GM12878 (cell line): ENCODE results near the gene COL4A3. TPM values are rescaled to one million over a fixed set of nuclear protein-coding genes. Genes with fewer than 3 reads are reported as not detected.

Source experiments
- ATAC-seq: fragments of 200-7000 bp; cut with Tn5 transposase; 3 replicates; pipeline ENCODE4 v1.9.1; 2020; ENCODE audit warnings: mild to moderate bottlenecking, moderate library complexity
- BruUV-seq: library from RNA; stranded (reverse); fragments of 400-500 nt; replicated peaks from 2 replicates; lab custom pipeline; 2021; lab: Mats Ljungman, UMichigan
- CTCF ChIA-PET: fragments of 300-600 bp; sonication (Branson Sonifier 250); formaldehyde crosslinking; extraction: SDS; loops from one replicate; lab custom pipeline; 2021; ENCODE audit warnings: inconsistent platforms; lab: Yijun Ruan, JAX
- POLR2A ChIA-PET: fragments of 350-600 bp; formaldehyde crosslinking; extraction: SDS; loops from one replicate; lab custom pipeline; 2021; ENCODE audit warnings: inconsistent platforms; lab: Charles Lee
- RAD21 ChIA-PET: fragments of 300-600 bp; sonication (Branson Sonifier 250); formaldehyde crosslinking; loops from one replicate; lab custom pipeline; 2023; ENCODE audit warnings: antibody characterized with exemption; ENCODE audit not compliant: unreplicated experiment; lab: Charles Lee
- SMC1A ChIA-PET: fragments of 300-600 bp; sonication (Branson Sonifier 250); formaldehyde crosslinking; loops from one replicate; lab custom pipeline; 2023; ENCODE audit not compliant: unreplicated experiment, uncharacterized antibody; lab: Charles Lee
- DNase-seq: peaks from one replicate; pipeline ENCODE4 v3.0.0-alpha.2; 2011; ENCODE audit warnings: low read depth, low spot score
- FAIRE-seq: peaks from 3 replicates; lab custom pipeline; 2011; peaks lifted over from hg19 to GRCh38; lab: Jason Lieb, UNC
- H2AFZ ChIP-seq: 2 replicates; pipeline ENCODE4 v1.6.0; 2011; ENCODE audit warnings: low read depth, low read length, control low read depth; ENCODE audit not compliant: control insufficient read depth
- H3K27ac ChIP-seq: 2 replicates; pipeline ENCODE4 v1.5.1; 2011; ENCODE audit warnings: control low read depth; ENCODE audit not compliant: control insufficient read depth, insufficient read depth
- H3K27me3 ChIP-seq, 2 experiments: replicated peaks in 1 of 2; 2 replicates each; pipeline versions ENCODE4 v1.6.0 to v1.6.1; 2011; ENCODE audit warnings: low read length in 1 of 2; ENCODE audit not compliant: control insufficient read depth in 2 of 2, insufficient read depth in 2 of 2
- H3K36me3 ChIP-seq, 2 experiments: 2 replicates each; pipeline ENCODE4 v1.5.1; 2011; ENCODE audit warnings: low read length in 1 of 2; ENCODE audit not compliant: control insufficient read depth in 2 of 2, insufficient read depth in 2 of 2
- H3K4me1 ChIP-seq: 2 replicates; pipeline ENCODE4 v1.6.1; 2011; ENCODE audit warnings: mild to moderate bottlenecking, low read length, moderate library complexity, mixed read lengths; ENCODE audit not compliant: control insufficient read depth, insufficient read depth
- H3K4me2 ChIP-seq: 2 replicates; pipeline ENCODE4 v1.6.0; 2011; ENCODE audit warnings: control low read depth; ENCODE audit not compliant: control insufficient read depth, insufficient read depth
- H3K4me3 ChIP-seq: fragments of 200-600 bp; sonication (generic); 2 replicates; pipeline ENCODE4 v1.5.1; 2016
- H3K79me2 ChIP-seq: 2 replicates; pipeline ENCODE4 v1.6.0; 2011; ENCODE audit warnings: low read length; ENCODE audit not compliant: control insufficient read depth, insufficient read depth
- H3K9ac ChIP-seq: 2 replicates; pipeline ENCODE4 v1.8.0; 2011; ENCODE audit warnings: low read length, control low read depth, mixed read lengths; ENCODE audit not compliant: control insufficient read depth, insufficient read depth
- H3K9me3 ChIP-seq: replicated peaks from 3 replicates; pipeline ENCODE4 v1.5.1; 2011; ENCODE audit warnings: mild to moderate bottlenecking, low read length; ENCODE audit not compliant: control insufficient read depth, insufficient read depth
- H4K20me1 ChIP-seq: 2 replicates; pipeline ENCODE4 v1.6.0; 2011; ENCODE audit not compliant: control insufficient read depth, insufficient read depth
- ATF7 ChIP-seq: fragments of 450-650 bp; IDR thresholded peaks from 2 replicates; pipeline ENCODE4 v1.6.1; 2016; ENCODE audit warnings: low read depth, mild to moderate bottlenecking
- BCL3 ChIP-seq: IDR thresholded peaks from 2 replicates; pipeline ENCODE4 v1.6.1; 2011; ENCODE audit warnings: borderline replicate concordance, low read depth, mild to moderate bottlenecking, moderate library complexity, low read length; ENCODE audit not compliant: insufficient read depth, poor library complexity, severe bottlenecking
- CHD4 ChIP-seq: fragments of 200-600 bp; sonication (generic); IDR thresholded peaks from 2 replicates; pipeline ENCODE4 v1.6.1; 2016; ENCODE audit warnings: mild to moderate bottlenecking
- CTCF ChIP-seq, 3 experiments: IDR thresholded peaks in 2 of 3; conservative IDR thresholded peaks in 1 of 3; 2 replicates each; pipeline ENCODE4 v1.5.1; 2011; ENCODE audit warnings: low read depth in 3 of 3, low read length in 3 of 3, mild to moderate bottlenecking in 3 of 3, control low read depth in 2 of 3, moderate library complexity in 2 of 3, inconsistent platforms in 1 of 3, mixed read lengths in 1 of 3; ENCODE audit not compliant: control insufficient read depth in 2 of 3, insufficient read depth in 1 of 3; ENCODE audit errors: extremely low read depth in 1 of 3
- DPF2 ChIP-seq: fragments of 450-650 bp; IDR thresholded peaks from 2 replicates; pipeline ENCODE4 v1.6.1; 2017; ENCODE audit warnings: mild to moderate bottlenecking
- IRF4 ChIP-seq: IDR thresholded peaks from 2 replicates; pipeline ENCODE4 v1.6.1; 2011; ENCODE audit warnings: low read depth, low read length
- KAT2A ChIP-seq: conservative IDR thresholded peaks from 2 replicates; pipeline ENCODE4 v1.6.1; 2011; ENCODE audit warnings: low read depth, low read length; ENCODE audit not compliant: control insufficient read depth
- LARP7 ChIP-seq: fragments of 450-650 bp; IDR thresholded peaks from 2 replicates; pipeline ENCODE4 v1.6.1; 2017; ENCODE audit warnings: mild to moderate bottlenecking
- MLLT1 ChIP-seq: fragments of 450-650 bp; IDR thresholded peaks from 2 replicates; pipeline ENCODE4 v1.6.1; 2016; ENCODE audit warnings: mild to moderate bottlenecking
- NFYA ChIP-seq: IDR thresholded peaks from 2 replicates; pipeline ENCODE4 v1.6.1; 2011; ENCODE audit warnings: low read depth, mild to moderate bottlenecking, low read length, improper control_type of control experiment, borderline replicate concordance
- PKNOX1 ChIP-seq: fragments of 450-650 bp; IDR thresholded peaks from 2 replicates; pipeline ENCODE4 v1.6.1; 2016; ENCODE audit warnings: mild to moderate bottlenecking
- RCOR1 ChIP-seq: conservative IDR thresholded peaks from 2 replicates; pipeline ENCODE4 v1.6.1; 2012; ENCODE audit warnings: low read depth, low read length, improper control_type of control experiment
- RFX5 ChIP-seq: IDR thresholded peaks from 2 replicates; pipeline ENCODE4 v1.6.1; 2011; ENCODE audit warnings: low read depth, low read length, improper control_type of control experiment
- RUNX3 ChIP-seq: IDR thresholded peaks from 2 replicates; pipeline ENCODE4 v1.6.1; 2012; ENCODE audit warnings: low read length, inconsistent platforms
- SREBF2 ChIP-seq: IDR thresholded peaks from 2 replicates; pipeline ENCODE4 v1.6.1; 2012; ENCODE audit warnings: mild to moderate bottlenecking, low read length
- STAT1 ChIP-seq: fragments of 450-650 bp; conservative IDR thresholded peaks from 2 replicates; pipeline ENCODE4 v1.6.1; 2014; ENCODE audit warnings: antibody characterized with exemption, mild to moderate bottlenecking
- TARDBP ChIP-seq: IDR thresholded peaks from 2 replicates; pipeline ENCODE4 v1.6.1; 2016; ENCODE audit warnings: borderline replicate concordance
- ZNF217 ChIP-seq: fragments of 450-650 bp; IDR thresholded peaks from 2 replicates; pipeline ENCODE4 v1.6.1; 2017; ENCODE audit warnings: antibody characterized with exemption, mild to moderate bottlenecking
- WGBS: methylation state at CpG from one replicate; pipeline ENCODE4 v1.1.6; 2016; ENCODE audit warnings: low lambda C conversion rate; ENCODE audit not compliant: insufficient replicate concordance, insufficient coverage; ENCODE audit errors: missing lambda C conversion rate; 5-methylcytosine and 5-hydroxymethylcytosine counted together
- in situ Hi-C: fragments of 300-500 bp; cut with MboI; formaldehyde crosslinking; loops from 9 replicates; pipeline ENCODE4 v1.14.3; 2018; ENCODE audit warnings: mixed read lengths
- intact Hi-C: fragments of 100-400 bp; cut with micrococcal nuclease; formaldehyde crosslinking; loops from one replicate; pipeline ENCODE4 v1.14.2; 2022; ENCODE audit not compliant: unreplicated experiment
- polyA plus RNA-seq, 11 experiments: library from polyadenylated mRNA; depleted of rRNA in 4 of 11; unstranded in 6 of 11; stranded (reverse) in 5 of 11; fragments of >200 nt; fragmentation: Nextera tagmentation in 4 of 11; fragmentation: Illumina TruSeq in 1 of 11; extraction: Ambion mirVana in 4 of 11; extraction: Trizol in 1 of 11; gene quantifications; 1 replicate in 1 of 11; 2 replicates in 10 of 11; pipeline versions ENCODE4 v1.2.1 to v1.2.3, GENCODE V29; 2011 to 2016; ENCODE audit warnings: inconsistent platforms in 2 of 11, missing spikeins in 2 of 11, low read depth in 1 of 11
- total RNA-seq, 4 experiments: library from RNA; depleted of rRNA in 3 of 4; stranded (reverse); fragments of >200 nt in 3 of 4; fragmentation: Illumina TruSeq in 1 of 4; extraction: Trizol in 1 of 4; gene quantifications; 2 replicates each; pipeline versions ENCODE4 v1.2.1 to v1.2.3, GENCODE V29; 2013 to 2021

Gene COL4A3
- total and polyA plus RNA-seq, 10 of the 15 experiments (the other 5 are each of a cell fraction or from before 2014, with no cell fraction given), result 0.34 to 10.5 (median 3.8) TPM

- no peak for TF ChIP-seq MLLT1
- TF ChIP-seq NFYA, result no peak
- no peak for TF ChIP-seq LARP7
These were observed 29.8 kb upstream of the COL4A3 start (continued) for GRCh38 chr2:227134591-227134990.

GRCh38 chr2:227141301-227141700 lies 23.1 kb upstream of the COL4A3 start:
- H3K36me3 ChIP-seq, result no peaks in the 10 kb centered on the region
- no peaks in the 10 kb centered on the region for H3K79me2 ChIP-seq
- no peak for DNase-seq
- no peaks in the 10 kb centered on the region for H4K20me1 ChIP-seq
- no peak overlapping the region for H3K4me2 ChIP-seq
- TF ChIP-seq RCOR1 (no peak), RFX5 (no peak), SREBF2 (no peak), NFYA (no peak), CHD4 (no peak), ATF7 (no peak), DPF2 (no peak), CTCF (IDR thresholded peaks at IDR 0.05 in 2 of 3, conservative IDR thresholded peaks at IDR 0.05 in 1 of 3; ENCODE audit: control insufficient read depth in 2 of 3, extremely low read depth in 1 of 3, insufficient read depth in 1 of 3, low read depth in 3 of 3, low read length in 3 of 3) (no peak), STAT1 (no peak), RUNX3 (no peak), BCL3 (no peak), KAT2A (no peak), ZNF217 (no peak), IRF4 (no peak), PKNOX1 (no peak), TARDBP (no peak)
- TF ChIP-seq, all 136 proteins: peak for 0
- POLR2A ChIA-PET, result no interaction called here
- Histone ChIP-seq H3K4me3 (no peak overlapping the region), H3K27me3 (no peaks in the 10 kb centered on the region), H3K9me3 (no peaks in the 10 kb centered on the region), H3K9ac (no peak overlapping the region), H3K4me1 (no peaks in the 10 kb centered on the region), H2AFZ (no peak overlapping the region), H3K27ac (no peak overlapping the region)
- ATAC-seq, result no peak
- FAIRE-seq, result no peak
- RAD21 ChIA-PET, result no interaction called here
- in situ Hi-C loops (no loop called here), intact Hi-C loops (no loop called here)
- no TSS peak for BruUV-seq
- SMC1A ChIA-PET, result no interaction called here
- WGBS, result 95% methylated on average over 4 of the region's 4 CpGs
- CTCF ChIA-PET, result interaction anchor here (0.7 kb wide), 1 partner anchor 97 kb away, joined by 3 read pairs; no protein-coding TSS in a partner anchor
